ENCODE measurements around the gene EXD3.
"Not testable (repeated sequence)": the region's sequence is repeated elsewhere in the genome, so short reads cannot be mapped to it uniquely, and the experiment has no call there.

Gene EXD3

DNA sequence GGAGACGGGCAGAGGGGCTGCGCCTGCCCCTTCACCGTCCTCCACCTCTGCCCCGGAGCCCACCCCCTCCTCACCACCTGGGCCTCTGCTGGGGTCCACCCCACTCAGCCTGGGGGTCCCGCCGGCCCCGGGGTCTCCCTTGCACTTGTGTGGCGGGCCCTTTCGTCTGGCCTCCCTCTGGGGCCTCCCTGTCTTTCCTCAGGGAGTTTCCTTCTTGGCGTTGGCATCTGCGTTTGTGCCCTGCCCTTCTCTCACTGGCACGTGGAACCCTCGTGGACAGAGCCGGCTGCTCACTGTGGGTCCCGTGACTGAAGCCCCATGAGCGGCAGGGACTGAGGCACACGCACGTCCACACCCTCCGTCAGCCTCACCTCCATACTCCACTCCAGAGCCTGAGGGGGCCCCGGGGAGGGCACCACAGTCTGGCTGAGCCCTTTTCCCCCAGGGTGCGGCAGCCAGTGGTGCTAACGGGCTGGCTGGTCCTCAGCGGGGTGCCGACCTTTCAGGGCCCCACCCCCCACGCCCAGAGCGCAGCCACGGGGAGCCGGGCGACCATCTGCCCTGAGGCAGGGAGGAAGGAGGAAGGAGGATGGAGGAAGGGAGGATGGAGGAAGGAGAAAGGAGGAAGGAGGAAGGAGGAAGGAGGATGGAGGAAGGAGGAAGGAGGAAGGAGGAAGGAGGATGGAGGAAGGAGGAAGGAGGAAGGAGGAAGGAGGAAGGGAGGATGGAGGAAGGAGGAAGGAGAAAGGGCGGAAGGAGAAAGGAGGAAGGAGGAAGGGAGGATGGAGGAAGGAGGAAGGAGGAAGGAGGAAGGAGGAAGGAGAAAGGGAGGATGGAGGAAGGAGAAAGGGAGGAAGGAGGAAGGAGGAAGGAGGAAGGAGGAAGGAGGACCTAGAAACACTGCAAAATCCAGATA, 67.9 kb downstream of the EXD3 start:
- DNase-seq, result no peak

DNA sequence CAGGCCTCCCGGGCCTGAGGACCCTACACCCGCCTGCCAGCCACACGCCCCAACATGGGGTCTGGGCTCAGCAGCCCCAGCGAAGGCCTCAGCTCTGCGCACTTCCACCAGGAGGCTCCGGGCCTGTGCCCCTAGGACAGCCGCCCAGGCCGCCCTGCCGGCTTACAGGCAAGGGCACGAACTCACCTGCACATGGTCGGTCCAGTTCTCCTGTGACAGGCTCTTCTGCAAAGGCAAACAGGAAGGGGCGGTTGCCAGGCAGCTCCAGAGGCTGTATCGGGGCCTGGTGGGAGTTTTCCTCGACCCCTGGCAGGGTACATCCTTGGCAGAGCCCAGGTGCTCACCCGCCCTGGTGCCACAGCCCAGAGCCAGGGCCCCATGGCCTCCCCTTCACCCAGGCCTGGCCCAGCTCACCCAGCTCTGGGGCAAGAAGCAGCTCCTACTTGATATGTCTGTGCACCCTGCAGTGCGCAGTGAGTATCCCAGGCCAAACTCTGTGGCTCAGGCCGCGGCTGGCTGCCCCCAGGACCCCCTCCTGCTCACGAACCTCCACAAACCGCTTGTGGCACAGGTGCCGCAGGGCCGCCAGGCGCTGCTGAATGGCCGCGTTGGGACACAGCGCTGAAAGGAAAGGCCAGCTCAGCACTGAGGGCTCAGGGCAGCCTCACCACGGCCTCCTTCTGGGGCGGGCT, 68.7 kb downstream of the EXD3 start:
- DNase-seq, result no peak

DNA sequence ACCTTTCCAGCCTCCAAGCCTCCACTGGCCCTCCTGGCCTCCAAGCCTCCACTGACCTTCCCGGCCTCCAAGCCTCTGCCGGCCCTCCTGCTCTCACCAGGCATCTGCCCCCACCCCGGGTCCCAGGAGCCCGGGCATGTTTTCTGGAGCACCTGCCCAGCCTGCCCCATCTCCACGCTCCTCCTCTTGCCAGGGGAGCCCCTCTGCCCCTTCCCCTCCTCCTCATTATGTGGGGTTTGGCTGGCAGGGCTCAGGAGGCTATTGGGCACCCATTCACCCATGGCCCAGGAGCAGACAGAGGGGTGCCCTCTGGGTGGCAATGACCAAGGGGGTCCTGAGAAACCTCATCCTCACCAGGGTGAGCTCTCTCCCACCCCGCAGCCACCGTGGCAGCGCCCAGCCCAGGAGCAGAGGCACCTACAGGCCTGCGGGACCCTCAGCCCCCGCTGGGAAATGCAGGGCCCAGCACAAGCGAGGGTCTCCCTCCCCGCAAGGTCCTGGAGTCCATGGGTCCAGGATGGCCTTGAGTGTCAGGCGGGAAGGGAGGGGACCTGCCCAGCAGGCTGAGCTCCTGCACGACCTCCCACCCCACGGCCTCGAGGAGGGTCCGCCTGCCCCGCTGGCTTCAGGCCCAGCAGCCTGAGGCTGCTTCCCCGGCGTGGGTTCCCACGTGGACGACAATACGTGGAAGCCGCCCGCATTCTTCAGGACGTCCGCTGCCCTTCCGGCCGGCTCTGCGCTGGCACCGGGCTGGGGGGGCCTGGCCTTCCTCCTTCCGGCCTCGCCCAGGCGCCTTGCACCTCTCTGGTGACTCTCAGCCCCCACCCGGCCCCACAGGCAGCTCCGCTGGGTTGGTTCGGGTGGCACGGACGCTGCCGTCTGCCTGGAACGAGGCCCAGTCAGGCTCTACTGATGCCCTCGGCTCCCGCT, 69.5 kb downstream of the EXD3 start:
- DNase-seq, result no peak

DNA sequence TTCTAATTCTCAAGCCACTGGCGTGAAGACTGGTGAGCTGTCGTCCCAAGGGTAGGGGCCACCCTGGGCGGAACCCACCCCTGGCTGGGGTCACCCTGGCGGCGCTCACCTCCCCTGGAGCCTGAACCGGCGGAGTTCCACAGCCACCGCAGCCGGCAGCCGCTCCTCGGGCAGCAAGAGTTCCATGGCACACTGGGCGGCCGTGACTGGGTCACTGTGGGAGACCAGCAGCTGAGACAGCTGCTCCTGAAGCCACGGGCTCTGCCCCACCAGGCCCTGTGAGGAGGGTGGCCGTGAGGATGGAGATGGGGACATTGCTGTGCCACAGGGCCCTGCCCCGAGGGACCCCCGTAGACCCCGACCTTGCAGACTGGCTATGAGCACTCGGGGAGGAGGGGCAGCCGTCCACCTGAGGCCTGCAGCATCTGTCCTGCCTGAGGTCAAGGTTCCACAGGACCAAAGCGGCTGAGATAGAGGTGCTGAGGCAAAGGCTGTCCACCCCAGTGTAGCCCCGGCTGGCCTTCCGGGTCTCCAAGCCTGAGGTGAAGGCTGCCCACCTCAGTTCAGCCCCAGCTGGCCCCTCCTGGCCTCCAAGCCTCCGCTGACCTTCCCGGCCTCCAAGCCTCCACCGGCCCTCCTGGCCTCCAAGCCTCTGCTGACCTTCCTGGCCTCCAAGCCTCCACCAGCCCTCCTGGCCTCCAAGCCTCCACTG, 70.3 kb downstream of the EXD3 start:
- no peak for DNase-seq

DNA sequence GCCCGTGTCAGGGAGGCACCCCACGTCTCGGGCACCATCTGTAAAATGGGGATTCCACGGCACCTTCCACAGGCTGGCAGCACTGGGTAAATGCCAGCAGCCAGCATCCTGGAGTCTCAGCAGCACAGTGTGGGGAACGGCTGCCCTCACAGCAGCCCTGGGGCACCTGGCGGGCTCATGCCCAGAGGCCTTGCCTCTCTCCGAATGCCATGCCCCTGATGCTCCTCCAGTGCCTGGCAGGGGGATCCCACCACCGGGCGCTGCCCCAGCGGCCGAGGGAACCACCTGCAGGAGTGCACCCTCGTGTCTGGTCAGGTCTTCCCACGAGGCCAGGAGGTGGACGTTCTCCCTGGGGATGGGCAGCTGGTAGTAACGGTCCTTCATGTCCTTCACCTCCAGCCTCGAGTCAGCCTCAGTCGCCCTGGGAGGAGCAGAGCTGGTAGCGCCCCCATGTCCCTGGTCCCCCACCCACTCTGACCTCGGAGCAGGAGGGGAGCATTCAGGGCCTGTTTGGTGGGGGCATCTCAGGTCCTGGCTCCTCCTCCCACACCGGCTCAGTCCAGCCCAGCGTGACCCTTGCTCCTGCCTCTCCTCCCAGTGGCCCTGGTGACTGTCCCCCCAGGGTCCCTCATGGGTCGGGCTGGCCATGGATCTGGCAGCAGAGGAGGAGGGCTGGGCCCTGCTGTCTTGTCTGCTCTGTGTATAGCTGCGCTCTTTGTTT, 71.0 kb downstream of the EXD3 start:
- no peak for DNase-seq

DNA sequence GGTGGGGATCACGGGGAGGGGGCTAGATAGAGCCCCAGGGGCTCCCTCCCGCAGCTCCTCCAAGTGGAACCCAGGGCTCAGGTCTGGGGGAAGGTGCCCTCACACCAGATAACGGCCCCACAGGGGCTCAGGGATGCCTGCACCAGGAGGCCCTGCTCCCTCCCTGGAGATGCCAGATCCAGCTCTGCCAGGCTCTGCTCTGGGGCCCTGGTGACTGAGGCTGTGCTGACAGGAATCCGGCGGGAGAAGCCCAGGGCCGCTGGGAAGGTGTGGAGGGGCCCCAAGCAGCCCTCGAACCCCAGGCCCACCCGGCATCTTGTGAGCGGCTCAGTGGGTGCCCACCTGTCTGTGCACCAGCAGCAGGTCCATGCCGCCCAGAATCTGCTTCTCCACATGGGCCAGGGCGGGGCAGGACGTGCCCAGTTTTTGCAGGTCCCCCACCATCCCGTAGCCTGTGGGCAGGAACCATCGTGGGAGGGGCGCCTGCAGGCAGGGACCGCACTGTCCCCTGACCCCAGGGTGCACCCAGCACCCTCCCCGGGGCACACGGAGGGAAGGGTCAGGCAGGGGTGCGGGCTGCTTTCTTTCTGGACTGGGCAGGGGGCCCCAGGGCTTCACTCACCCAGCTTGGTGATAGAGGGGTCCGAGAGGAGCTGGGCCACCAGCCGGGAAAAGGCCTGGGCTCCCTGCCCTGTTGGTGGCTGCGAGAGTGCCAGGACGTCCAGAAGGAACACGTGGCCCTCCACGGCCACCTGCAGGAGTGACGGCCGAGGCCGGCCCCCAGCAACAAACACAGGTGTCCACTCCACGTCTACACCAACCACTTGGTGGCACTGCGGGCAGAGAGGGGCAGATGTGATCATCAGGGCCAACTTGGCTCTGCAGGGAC, 72.0 kb downstream of the EXD3 start:
- no peak for DNase-seq

DNA sequence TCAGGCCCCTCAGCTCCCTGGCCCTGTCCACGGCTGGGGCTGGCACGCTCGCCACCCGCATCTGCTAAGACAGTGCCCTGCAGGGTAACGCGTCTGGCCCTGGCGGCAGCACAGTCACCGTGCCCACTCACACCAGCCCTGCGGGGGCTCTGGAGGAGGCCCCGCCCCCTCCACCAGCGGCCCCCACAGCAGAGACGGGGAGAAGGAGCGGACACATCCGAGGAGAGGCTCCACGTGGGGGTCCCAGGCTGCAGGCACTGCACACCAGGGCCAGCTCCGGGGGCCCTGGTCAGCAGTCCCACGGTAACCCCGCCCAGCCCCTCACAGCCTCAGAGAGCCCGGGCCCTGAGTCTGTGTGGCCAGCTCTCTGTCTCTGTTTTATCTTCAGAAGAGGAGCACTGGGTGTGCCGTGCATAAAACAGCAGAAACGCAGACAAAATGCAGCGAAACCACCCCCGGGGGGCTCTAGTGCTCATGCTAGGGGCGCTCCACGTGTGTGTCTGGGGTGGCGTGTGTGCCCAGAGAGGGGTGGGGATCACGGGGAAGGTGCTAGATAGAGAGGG, 73.4 kb downstream of the EXD3 start:
- DNase-seq, result no peak

DNA sequence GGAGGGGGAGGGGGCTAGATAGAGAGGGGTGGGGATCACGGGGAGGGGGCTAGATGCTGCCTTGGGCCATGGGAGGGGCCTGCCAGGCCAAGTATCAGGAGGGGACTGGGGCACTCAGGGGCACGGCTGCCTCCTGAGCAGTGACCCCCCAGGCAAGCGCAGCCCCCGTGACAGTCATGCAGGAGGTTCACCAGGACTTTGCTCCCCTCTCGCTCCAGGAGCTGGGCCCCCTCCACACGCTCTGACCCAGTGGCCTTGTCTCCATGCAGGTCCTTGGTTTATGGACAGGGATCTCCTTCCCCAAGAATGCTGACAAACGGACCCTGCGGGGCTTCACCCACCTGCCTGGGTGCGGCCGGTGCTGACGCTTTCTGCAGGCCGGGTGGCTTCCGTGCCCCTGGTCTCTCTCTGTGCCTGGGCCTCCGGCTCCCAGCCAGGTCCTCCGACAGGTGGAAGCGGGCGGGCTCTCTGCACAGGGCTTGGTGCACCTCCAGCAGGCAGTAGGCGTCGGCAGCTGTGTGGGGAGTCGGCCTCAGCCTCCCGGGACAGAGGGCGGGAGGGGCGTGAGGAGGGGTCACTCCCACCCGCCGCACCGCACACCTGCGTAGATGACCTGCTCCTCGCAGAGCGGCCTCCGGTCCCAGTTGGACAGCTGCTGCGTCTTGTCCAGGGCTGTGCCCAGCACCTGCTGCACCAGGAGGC, 74.0 kb downstream of the EXD3 start:
- DNase-seq, result no peak

DNA sequence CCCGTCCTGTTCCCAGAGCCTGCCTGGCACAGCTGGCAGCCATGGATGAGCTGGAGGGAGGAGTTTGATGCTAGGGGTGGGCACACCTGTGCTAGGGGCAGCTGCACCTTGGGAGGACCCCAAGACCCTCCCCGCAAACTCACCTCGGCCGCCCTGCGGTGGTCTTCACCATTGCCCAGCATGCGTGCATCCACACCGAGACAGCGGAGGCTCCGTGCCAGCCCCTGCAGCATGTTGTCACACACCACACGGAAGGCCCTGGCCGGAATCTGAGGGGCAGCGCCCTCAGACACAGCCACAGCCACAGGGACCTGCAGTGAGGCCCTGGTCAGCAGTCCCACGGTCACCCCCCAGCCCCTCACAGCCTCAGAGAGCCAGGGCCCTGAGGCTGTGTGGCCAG, 75.0 kb downstream of the EXD3 start:
- no peak for DNase-seq

DNA sequence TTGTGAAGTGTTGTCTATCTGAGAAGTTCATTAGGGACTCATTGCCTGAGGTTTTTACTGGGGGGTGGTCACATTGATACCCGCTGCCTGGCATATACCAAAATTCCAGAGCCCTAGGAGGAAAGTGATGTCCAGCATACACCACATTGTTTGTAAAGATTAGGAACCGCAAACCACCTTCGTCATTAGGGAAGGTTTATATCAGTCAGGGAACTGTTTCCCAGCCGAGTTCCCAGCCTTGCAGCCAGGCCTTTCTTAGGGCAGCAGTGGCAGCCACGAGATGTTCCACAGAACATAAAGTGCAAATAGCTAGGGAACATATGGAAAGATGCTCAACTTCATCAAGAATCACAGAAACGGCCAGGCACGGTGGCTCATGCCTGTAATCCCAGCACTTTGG, 80.5 kb downstream of the EXD3 start:
- no peak for DNase-seq

DNA sequence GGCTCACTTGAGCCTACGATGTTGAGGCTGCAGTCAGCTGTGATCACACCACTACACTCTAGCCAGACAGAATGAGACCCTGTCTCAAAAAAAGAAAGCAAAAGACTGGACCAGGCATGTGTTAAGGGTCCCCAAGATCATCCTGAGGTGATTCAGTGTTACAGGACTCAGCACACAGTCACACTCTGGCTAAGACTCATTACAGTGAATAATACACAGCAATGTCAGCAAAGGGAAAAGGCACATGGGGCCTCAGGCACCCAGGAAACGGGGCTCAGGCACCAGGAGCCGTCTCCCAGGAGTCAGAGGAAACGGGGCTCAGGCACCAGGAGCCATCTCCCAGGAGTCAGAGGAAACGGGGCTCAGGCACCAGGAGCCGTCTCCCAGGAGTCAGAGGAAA, 81.7 kb downstream of the EXD3 start:
- no peak for DNase-seq

DNA sequence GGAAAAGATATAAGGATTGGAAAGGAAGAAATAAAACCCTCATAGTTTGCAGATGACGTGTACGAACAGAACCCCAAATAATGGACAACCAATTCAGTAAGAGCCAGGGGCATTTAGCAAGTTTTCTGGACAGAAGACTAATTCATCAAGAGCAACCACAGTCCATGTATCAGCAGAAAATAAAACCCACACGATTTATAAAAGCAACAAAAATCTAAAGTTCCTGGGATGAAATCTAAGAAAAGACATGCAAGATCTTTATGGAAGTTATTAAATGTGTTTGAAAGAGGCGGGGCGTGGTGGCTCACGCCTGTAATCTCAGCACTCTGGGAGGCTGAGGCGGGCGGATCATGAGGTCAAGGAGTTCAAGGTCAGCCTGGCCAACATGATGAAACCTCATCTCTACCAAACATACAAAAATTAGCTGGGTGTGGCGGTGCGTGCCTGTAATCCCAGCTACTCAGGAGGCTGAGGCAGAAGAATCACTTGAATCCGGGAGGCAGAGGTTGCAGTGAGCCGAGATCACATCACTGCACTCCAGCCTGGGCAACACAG, 83.0 kb downstream of the EXD3 start:
- not testable (repeated sequence) for DNase-seq

DNA sequence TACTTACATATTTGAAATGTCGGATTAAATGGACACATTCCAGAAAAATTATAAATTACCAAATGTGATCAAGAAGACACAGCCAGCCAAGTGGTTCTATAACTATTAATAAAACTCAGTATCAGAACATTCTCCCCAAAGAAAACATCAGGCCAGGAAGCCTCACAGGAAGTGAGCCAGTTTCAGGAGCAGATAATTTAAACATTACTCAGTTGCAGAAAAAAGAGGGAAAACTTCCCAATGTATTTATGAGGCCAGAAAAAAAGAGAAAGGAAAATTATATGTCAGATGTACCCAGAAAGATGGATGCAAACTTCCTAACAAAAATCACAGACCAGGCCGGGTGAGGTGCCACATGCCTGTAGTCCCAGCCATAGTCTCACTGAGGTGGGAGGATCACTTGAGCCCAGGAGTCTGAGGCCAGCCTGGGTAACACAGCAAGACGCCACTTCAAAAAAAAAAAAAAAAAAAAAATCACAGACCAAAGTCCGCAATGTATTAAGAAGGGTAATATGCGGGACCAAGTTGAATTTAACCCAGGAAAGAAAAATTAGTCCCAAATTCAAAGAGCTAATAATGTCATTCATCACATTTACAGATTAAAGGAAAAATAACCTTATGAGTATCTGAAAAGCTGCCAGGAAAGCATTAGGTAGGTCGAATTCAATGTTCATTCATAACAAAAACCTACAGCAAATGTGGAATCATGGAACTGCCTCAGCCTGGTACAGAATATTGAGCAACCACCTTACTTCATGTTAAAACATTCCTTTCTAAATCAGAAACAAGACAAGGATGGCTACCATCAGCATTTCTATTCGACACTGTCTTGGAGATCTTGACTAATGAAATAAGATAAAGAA, 83.7 kb downstream of the EXD3 start:
- DNase-seq, result no peak

DNA sequence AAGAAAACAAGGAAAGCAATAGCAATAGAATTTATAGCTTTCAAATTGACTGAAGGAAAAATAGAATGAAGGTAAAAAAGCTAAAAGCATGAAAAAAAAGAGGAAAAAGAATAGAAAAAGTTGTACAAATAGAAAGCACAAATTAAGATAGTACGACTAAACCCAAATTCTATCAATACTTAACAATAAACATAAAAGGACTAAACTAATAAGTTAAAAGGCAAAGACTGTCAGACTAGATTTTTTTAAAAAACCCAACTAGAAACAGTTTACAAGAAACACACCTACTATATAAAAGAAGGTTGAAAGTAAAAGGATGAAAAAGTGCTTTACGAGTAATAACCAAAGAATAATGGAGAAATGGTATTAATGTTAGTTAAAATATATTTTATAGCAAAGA, 86.2 kb downstream of the EXD3 start:
- DNase-seq, result no peak

DNA sequence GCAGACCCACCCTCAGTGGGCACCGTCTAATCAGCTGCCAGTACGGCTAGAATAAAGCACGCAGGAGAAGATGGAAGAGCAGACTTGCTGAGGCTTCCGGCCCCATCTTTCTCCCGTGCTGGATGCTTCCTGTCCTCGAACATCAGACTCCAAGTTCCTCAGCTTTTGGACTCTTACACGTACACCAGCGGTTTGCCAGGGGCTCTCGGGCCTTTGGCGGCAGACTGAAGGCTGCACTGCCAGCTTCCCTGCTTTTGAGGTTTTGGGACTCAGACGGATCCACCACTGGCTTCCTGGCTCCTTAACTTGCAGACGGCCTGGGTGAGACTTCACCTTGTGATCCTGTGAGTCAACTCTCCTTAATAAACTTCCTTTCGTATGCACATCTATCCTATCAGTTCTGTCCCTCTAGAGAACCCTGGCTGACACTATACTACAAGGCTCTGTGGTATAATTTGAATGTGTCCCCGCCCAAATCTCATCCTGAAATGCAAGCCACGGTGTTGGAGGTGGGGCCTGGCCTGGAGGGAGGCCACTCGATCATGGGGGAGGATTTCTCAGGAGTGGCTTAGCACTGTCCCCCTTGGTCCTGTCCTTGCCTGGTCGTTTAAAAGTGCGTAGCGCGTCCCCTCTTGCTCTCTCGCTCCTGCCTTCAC, 89.8 kb downstream of the EXD3 start:
- no peak for DNase-seq

DNA sequence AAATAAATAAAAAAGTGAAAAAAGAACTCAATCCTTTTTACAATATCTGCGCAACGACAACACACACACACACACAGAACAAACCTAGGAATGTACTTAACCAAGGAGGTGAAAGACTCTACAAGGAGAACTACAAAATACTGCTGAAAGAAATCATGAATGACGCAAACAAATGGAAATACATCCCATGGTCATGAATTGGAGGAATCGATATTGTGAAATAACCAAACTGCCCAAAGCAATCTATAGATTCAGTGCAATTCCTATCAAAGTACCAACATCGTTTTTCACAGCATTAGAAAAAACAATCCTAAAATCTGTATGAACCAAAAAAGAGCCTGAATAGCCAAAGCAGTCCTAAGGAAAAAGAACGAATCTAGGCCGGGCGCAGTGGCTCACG, 91.0 kb downstream of the EXD3 start:
- DNase-seq, result no peak

DNA sequence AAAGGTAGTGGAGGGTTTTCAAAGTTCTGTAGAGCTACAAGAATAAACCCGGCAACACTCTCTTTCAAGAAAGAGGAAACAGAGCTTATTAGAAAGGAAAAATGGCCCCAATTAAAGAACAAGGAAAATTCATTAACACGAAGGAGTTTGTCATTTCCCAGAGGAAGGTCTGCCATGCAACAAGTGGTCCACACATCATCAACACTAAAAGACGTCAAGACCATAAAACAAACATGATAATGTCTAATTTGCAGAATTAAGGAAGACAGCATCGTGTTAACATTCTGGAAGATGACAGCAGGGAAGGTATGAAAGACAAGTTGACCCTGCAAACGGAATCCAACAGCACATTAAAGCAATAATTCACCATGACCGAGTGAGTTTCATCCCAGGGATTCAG, 92.3 kb downstream of the EXD3 start:
- no peak for DNase-seq

DNA sequence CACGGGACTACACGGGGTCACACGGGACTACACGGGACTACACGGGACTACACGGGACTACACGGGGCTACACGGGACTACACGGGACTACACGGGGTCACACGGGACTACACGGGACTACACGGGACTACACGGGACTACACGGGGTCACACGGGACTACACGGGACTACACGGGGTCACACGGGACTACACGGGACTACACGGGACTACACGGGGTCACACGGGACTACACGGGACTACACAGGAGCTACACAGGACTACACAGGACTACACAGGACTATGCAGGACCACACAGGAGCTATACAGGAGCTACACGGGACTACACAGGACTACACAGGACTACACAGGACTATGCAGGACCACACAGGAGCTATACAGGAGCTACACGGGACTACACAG, 93.4 kb downstream of the EXD3 start:
- DNase-seq, result not testable (repeated sequence)

All from amniotic stem cell (primary cell).